NCI-H2196 treated with DMSO at 0.1 percent for 48 hours (cell line): ENCODE data around the gene WDFY3.

ENCODE experiments used
- DNase-seq: peaks from one replicate; lab custom pipeline; 2025; ENCODE audit not compliant: unreplicated experiment; lab: John Stamatoyannopoulos, UW

The WDFY3 gene

GRCh38 chr4:84914686-84915395, 51.6 kb downstream of the WDFY3 start:
- no peak for DNase-seq

DNA sequence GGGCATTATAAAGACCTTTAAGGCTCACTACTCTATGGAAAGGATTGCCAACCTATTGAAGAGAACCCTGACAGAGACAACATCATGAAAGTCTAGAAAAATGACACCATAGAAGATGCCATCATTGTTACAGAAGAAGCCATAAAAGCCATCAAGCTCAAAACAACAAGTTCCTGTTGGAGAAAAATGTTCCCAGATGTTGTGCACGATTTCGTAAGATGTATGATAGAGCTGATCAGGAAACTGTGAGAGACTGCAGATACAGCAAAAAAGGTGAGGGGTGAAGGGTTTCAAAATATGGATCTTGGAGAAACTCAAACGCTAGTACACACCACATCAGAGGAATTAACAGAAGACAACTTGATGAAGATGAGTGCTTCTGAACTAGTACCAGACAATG, 53.3 kb downstream of the WDFY3 start:
- DNase-seq, result no peak

DNA sequence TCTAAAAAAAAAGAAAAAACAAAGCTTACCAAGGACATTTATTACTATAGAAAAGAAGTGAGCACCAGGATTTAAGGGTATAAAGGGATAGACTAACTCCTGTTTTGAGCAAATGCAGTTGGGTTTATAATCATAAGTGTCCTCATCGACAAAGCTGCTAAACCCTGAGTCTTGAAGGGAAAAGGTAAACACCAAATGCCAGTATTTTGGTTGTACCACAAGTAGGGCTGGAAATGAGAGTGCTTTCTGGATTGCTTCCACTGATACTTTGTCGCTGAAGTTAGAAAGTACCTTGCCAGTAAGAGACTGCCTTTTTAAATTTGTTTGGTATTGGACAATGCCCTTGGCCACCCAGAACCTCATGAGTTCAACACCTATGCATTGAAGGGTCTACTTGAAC, 53.7 kb downstream of the WDFY3 start:
- DNase-seq, result no peak

- DNase-seq, result no peak
Observed at GRCh38 chr4:84908876-84909275, 57.6 kb downstream of the WDFY3 start.

GRCh38 chr4:84907145-84907544, 59.3 kb downstream of the WDFY3 start:
- DNase-seq, result no peak

DNA sequence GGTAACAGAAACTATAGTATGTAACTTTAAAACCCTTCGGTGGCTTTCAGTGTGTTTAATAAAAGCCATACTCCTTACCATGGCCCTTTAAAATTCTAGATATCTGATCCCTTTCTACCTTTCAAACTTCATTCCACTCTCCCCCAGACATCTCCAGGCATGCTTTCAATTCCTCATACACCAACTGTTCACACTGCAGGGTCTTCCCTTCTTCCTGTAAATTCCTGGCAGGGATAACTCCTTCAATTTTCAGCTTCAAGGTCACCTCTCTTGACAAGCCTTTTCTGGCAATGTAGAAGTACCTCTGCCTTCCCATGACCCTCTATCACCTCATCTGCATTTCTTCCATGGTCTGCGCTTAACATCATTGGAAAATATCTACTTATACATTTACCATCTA, 60.8 kb downstream of the WDFY3 start:
- DNase-seq, result no peak

DNA sequence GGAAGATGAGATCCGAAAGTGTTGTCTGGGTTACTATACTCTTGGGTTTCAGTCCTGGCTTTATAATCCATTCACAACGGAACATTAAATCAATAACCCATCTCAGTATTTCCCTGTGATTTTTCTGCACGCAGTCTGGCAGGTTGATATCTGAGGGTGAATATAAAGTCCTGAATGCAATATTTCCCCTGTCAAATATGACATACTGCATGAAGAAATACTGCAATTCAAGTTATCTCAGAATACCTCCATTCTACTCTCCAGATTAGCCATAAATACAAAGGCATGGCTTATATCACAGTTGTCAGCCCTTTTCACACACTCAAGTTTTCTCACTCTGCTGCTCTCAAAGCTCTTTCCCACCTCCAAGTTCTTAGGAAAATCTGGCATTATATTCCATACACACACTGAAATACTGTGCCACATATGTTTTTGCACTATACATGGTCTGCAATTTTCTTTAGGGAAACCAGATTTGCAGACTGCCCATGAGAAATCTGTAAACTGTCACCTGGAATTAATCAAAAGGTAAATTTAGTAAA, 64.7 kb downstream of the WDFY3 start:
- DNase-seq, result no peak

DNA sequence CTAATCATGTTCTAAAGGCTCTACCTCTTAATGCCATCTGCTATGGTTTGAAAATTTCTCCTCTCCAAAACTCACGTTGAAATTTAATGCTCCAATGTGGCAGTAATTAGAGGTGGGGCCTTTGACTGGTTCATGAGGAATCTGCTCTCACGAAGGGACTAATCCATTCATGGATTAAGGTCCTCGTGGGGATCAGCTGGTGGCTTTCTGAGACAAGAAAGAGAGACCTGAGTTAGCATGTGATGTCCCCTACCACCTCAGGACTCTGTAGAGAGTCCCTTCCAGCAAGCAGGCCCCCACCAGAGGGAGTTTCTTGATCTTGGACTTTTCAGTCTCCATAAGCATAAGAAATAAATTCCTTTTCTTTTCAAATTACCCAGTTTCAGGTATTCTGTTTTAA, 65.3 kb downstream of the WDFY3 start:
- no peak for DNase-seq

DNA sequence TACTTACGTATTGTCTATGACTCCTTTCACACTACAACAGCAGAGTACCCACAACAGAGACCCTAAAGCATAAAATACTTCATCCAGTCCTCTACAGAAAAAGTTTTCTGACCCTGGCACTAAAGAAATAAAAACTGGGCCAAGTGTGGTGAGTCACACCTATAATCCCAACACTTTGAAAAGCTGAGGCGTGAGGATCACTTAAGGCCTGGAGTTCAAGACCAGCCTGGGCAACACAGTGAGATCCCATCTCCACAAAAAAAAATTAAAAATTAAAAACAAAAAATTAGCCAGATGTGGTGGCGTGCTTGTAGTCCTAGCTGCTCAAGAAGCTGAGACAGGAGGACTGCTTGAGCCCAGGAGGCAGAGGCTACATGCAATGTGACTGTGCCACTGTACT, 66.9 kb downstream of the WDFY3 start:
- DNase-seq, result no peak

GRCh38 chr4:84897516-84897915, 69.0 kb downstream of the WDFY3 start:
- no peak for DNase-seq

GRCh38 chr4:84895283-84895682, 71.2 kb downstream of the WDFY3 start:
- DNase-seq, result no peak

DNA sequence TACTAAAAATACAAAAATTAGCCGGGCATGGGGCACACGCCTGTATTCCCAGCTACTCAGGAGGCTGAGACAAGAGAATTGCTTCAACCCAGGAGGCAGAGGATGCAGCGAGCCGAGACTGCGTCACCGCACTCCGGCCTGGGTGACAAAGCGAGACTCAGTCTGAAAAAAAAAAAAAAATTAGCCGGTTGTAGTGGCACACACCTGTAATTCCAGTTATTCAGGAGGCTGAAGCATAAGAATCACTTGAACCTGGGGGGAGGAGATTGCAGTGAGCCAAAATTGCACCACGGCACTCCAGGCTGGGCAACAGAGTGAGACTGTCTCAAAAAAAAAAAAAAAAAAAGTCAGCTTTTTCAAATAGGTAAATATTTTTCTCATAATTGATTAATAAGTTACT, 71.9 kb downstream of the WDFY3 start:
- DNase-seq, result no peak

DNA sequence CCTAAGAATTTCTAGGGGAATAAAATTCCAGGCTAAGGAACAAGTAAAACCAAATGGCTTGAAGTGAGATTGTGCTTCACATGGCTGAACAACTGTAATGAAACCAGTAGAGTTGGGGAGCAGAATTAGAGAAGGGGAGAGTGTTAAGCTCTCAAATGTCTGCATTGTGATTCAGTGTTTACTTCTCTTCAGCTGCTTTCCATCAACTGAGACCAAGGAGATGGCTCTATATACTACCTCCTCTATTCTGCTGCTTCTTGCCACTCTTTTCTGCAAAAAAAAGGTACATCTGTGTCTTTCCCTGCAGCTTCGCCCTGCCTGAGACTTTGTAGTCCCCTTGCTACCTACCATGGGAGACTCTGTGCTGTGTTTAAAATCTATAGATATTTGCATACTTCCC, 73.5 kb downstream of the WDFY3 start:
- no peak for DNase-seq

DNA sequence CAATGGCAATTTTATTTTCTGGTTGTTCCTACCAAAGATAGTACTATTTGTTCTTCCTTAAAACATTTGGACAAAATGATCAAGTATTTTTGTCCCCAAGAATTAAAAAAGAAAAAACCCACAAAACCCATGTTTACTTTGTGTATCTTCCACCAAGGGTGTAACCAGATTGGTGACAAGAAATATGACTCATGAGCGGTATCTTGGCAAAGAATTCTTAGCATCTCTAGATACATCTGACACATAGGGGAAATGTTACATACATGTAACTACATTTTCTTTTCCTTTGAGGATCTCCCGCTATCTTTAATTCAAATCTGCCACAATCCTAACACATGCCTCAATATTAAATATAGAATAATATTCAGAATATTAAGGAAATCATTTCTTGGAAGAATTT, 78.7 kb downstream of the WDFY3 start:
- DNase-seq, result no peak

GRCh38 chr4:84879651-84880200, 86.8 kb downstream of the WDFY3 start:
- DNase-seq, result no peak

- DNase-seq, result no peak
Observed at GRCh38 chr4:84878546-84878945, 87.9 kb downstream of the WDFY3 start.

DNA sequence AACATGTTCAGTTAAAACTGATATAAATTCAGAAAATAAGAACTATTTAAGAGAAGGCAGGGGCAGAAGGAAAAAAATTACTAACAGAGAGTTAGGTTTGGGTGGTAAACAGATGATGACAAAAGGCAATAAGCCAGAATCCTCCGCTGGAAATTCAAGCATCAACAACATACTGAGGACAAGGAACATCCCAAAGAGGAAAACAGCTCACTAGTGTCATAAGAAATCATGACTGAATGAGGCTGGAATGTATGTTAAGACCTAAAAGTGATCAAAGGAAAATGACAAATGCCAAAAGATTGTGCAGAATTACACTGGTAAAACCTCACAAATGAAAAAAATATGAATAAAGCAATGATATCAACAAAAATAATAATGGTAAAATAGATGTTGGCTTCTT, 88.4 kb downstream of the WDFY3 start:
- no peak for DNase-seq

- no peak for DNase-seq
Observed at GRCh38 chr4:84877051-84877833, 89.2 kb downstream of the WDFY3 start.

DNA sequence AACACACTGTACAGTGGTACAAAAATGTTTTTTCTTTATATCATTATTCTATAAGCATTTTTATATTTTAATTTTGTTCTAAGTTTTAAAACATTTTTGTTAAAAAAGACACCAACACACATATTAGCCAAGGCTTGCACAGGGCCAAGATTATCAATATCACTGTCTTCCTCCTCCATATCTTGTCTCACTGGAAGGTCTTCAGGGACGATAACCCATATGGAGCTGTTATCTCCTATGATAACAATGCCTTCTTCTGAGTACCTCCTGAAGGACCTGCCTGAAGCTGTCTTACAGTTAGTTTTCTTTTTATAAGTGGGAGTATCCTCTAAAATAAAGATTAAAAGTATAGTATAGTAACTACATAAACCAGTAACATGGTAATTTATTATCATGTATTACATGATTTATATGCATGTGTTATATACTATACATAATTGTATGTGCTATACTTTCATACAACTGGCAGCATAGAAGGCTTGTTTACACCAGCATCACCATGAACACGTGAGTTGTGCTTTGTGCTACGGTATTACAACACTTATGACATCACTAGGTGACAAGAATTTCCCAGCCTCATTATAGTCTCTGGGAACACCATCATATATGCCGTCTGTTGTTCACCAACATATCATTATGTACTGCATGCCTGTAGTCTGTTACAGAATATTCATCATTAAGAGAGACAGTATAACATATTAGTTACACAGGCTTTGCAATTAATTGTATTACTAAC, 90.7 kb downstream of the WDFY3 start:
- no peak for DNase-seq

GRCh38 chr4:84874619-84875018, 91.9 kb downstream of the WDFY3 start:
- DNase-seq, result no peak

GRCh38 chr4:84870398-84871163, 95.9 kb downstream of the WDFY3 start:
- no peak for DNase-seq
